DND-41 (cell line): Measurements from ENCODE around the gene INTS6.

Source experiments
- ATAC-seq: fragments of 200-7000 bp; cut with Tn5 transposase; 3 replicates; pipeline ENCODE4 v1.9.1; 2021; ENCODE audit warnings: low read depth; ENCODE audit not compliant: insufficient read depth
- DNase-seq: peaks from one replicate; pipeline ENCODE4 v3.0.0-alpha.2; 2020
- H2AFZ ChIP-seq: 2 replicates; pipeline ENCODE4 v1.6.0; 2012; ENCODE audit warnings: low read depth, low read length
- H3K27ac ChIP-seq: 2 replicates; pipeline ENCODE4 v1.5.1; 2012; ENCODE audit warnings: low read length, inconsistent platforms
- H3K27me3 ChIP-seq: fragments of 200-600 bp; sonication (generic); 2 replicates; pipeline ENCODE4 v1.6.0; 2012; ENCODE audit warnings: low read length, mild to moderate bottlenecking, inconsistent platforms; ENCODE audit not compliant: insufficient read depth, poor library complexity
- H3K36me3 ChIP-seq: 2 replicates; pipeline ENCODE4 v1.5.1; 2012; ENCODE audit warnings: low read length, inconsistent platforms; ENCODE audit not compliant: insufficient read depth
- H3K4me1 ChIP-seq: 2 replicates; pipeline ENCODE4 v1.5.1; 2012; ENCODE audit warnings: mild to moderate bottlenecking, low read length; ENCODE audit not compliant: insufficient read depth
- H3K4me2 ChIP-seq: 2 replicates; pipeline ENCODE4 v1.6.0; 2012; ENCODE audit warnings: mild to moderate bottlenecking, moderate library complexity, low read length, inconsistent platforms; ENCODE audit not compliant: insufficient read depth
- H3K4me3 ChIP-seq, 2 experiments: fragments of 200-600 bp in 1 of 2; shearing (Covaris generic) in 1 of 2; 2 replicates each; pipeline ENCODE4 v1.5.1; 2012 to 2016; ENCODE audit warnings: inconsistent platforms in 2 of 2, low read length in 2 of 2, mild to moderate bottlenecking in 2 of 2, low read depth in 1 of 2, moderate library complexity in 1 of 2
- H3K79me2 ChIP-seq: 2 replicates; pipeline ENCODE4 v1.6.0; 2012; ENCODE audit warnings: low read length, inconsistent platforms; ENCODE audit not compliant: insufficient read depth
- H3K9ac ChIP-seq: 2 replicates; pipeline ENCODE4 v1.6.0; 2012; ENCODE audit warnings: low read depth, mild to moderate bottlenecking, inconsistent platforms, low read length, moderate library complexity
- H3K9me3 ChIP-seq: 2 replicates; pipeline ENCODE4 v1.5.1; 2012; ENCODE audit warnings: low read length, moderate library complexity, mild to moderate bottlenecking, inconsistent platforms; ENCODE audit not compliant: insufficient read depth, severe bottlenecking
- H4K20me1 ChIP-seq: 2 replicates; pipeline ENCODE4 v1.6.0; 2012; ENCODE audit warnings: low read length; ENCODE audit not compliant: insufficient read depth
- EZH2 ChIP-seq: IDR thresholded peaks from 3 replicates; pipeline ENCODE4 v1.6.1; 2012; ENCODE audit warnings: borderline replicate concordance, low read depth, mild to moderate bottlenecking, moderate library complexity, low read length, inconsistent platforms; ENCODE audit not compliant: severe bottlenecking
- TF ChIP-seq, protein P1 (sequence below): IDR thresholded peaks from 2 replicates; pipeline ENCODE4 v1.5.1; 2012; ENCODE audit warnings: borderline replicate concordance, low read length, moderate library complexity, mild to moderate bottlenecking; ENCODE audit not compliant: poor library complexity, severe bottlenecking; ENCODE audit errors: extremely low read depth

Gene INTS6

GRCh38 chr13:51343475-51343874 lies 109.4 kb downstream of the INTS6 start:
- no peak for ATAC-seq
- H3K4me2 ChIP-seq = no peak overlapping the region
- no peak for TF ChIP-seq EZH2
- TF ChIP-seq, protein P1, sequence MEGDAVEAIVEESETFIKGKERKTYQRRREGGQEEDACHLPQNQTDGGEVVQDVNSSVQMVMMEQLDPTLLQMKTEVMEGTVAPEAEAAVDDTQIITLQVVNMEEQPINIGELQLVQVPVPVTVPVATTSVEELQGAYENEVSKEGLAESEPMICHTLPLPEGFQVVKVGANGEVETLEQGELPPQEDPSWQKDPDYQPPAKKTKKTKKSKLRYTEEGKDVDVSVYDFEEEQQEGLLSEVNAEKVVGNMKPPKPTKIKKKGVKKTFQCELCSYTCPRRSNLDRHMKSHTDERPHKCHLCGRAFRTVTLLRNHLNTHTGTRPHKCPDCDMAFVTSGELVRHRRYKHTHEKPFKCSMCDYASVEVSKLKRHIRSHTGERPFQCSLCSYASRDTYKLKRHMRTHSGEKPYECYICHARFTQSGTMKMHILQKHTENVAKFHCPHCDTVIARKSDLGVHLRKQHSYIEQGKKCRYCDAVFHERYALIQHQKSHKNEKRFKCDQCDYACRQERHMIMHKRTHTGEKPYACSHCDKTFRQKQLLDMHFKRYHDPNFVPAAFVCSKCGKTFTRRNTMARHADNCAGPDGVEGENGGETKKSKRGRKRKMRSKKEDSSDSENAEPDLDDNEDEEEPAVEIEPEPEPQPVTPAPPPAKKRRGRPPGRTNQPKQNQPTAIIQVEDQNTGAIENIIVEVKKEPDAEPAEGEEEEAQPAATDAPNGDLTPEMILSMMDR = no peak
- H3K9ac ChIP-seq = no peak overlapping the region
- H4K20me1 ChIP-seq = no peaks in the 10 kb centered on the region
- H3K79me2 ChIP-seq = no peaks in the 10 kb centered on the region
- H3K4me3 ChIP-seq = no peak overlapping the region
- H2AFZ ChIP-seq = no peak overlapping the region
- no peak overlapping the region for H3K27ac ChIP-seq
- no peak for DNase-seq
- H3K27me3 ChIP-seq = no peaks in the 10 kb centered on the region
- H3K4me1 ChIP-seq = no peaks in the 10 kb centered on the region
- no peaks in the 10 kb centered on the region for H3K36me3 ChIP-seq
- H3K9me3 ChIP-seq = no peaks in the 10 kb centered on the region

GRCh38 chr13:51342706-51343105 lies 110.1 kb downstream of the INTS6 start:
- TF ChIP-seq, protein P1 = no peak
- TF ChIP-seq EZH2 = no peak
- Histone ChIP-seq H3K9ac (no peak overlapping the region), H4K20me1 (no peaks in the 10 kb centered on the region), H3K79me2 (no peaks in the 10 kb centered on the region), H3K9me3 (no peaks in the 10 kb centered on the region), H3K36me3 (no peaks in the 10 kb centered on the region), H3K27ac (no peak overlapping the region), H3K4me3 (no peak overlapping the region), H3K4me2 (no peak overlapping the region), H3K4me1 (no peaks in the 10 kb centered on the region), H2AFZ (no peak overlapping the region), H3K27me3 (no peaks in the 10 kb centered on the region)
- no peak for ATAC-seq
- DNase-seq = no peak

DNA sequence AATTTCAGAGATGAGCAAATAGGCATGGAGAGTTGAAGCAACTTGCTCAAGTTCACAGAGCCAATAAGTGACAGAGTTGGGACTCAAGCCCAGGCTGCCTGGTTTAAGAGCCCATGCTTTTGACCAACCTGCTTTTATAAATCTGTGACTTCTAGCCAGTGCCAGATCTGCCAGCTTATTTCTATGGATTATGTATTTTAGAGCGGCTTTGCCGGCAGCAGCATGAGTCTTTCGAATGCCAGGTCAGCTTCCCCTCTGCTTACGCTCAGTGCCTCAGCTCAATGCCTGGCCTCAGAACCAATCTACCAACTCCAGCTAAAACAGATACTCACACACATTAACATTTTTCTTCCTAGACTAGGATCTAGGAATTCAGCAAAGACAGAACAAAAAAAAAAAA lies 111.0 kb downstream of the INTS6 start:
- H3K4me3 ChIP-seq = no peak overlapping the region
- no peaks in the 10 kb centered on the region for H3K79me2 ChIP-seq
- H4K20me1 ChIP-seq = no peaks in the 10 kb centered on the region
- TF ChIP-seq EZH2 = no peak
- TF ChIP-seq, protein P1 = no peak
- DNase-seq (no peak), ATAC-seq (no peak)
- H3K9ac ChIP-seq = no peak overlapping the region
- H3K27ac ChIP-seq = no peak overlapping the region
- no peak overlapping the region for H3K4me2 ChIP-seq
- no peaks in the 10 kb centered on the region for H3K36me3 ChIP-seq
- H3K9me3 ChIP-seq = no peaks in the 10 kb centered on the region
- peaks cover 4% of the 10 kb centered on the region for H3K27me3 ChIP-seq
- H3K4me1 ChIP-seq = no peaks in the 10 kb centered on the region
- no peak overlapping the region for H2AFZ ChIP-seq

GRCh38 chr13:51341232-51341631 lies 111.6 kb downstream of the INTS6 start:
- H3K36me3 ChIP-seq = no peaks in the 10 kb centered on the region
- no peak overlapping the region for H3K4me2 ChIP-seq
- H3K4me3 ChIP-seq = no peak overlapping the region
- H4K20me1 ChIP-seq = no peaks in the 10 kb centered on the region
- DNase-seq (no peak), ATAC-seq (no peak)
- H3K9me3 ChIP-seq = no peaks in the 10 kb centered on the region
- no peak for TF ChIP-seq EZH2
- TF ChIP-seq, protein P1 = no peak
- H3K9ac ChIP-seq = no peak overlapping the region
- no peak overlapping the region for H3K27ac ChIP-seq
- no peaks in the 10 kb centered on the region for H3K4me1 ChIP-seq
- no peak overlapping the region for H2AFZ ChIP-seq
- no peaks in the 10 kb centered on the region for H3K79me2 ChIP-seq
- peaks cover 4% of the 10 kb centered on the region for H3K27me3 ChIP-seq
